ENCODE data around the gene BTN1A1.
A peak's percentile ranks its signal among the peaks of the same experiment; 100 is the strongest.

Gene BTN1A1

DNA sequence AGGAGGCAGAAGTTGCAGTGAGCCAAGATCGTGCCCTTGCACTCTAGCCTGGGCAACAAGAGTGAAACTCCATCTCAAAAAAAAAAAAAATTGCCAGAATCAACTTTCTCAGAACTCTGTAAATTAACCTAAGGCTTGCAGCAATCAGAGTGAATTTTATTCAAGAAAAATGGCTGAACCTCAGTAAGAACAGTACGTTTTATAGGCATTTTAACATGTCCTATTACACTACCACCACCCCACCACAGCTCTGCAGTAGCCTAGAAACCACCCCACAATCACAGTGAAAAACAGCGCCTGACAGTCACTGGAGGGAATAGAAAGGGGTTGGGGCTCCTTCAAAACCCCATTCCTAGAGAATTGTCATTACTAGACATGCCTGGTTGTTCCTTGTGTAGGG, 16.4 kb upstream of the BTN1A1 start:
- Histone ChIP-seq H3K4me3 (ENCODE audit: control insufficient read depth in 1 of 7, extremely low read depth in 1 of 7, insufficient read depth in 4 of 7, low read depth in 2 of 7, low read length in 6 of 7) (no peak overlapping the region), H3K27me3 (replicated peaks in 2 of 5; ENCODE audit: control insufficient read depth in 4 of 5, insufficient read depth in 5 of 5, low read length in 4 of 5) (no peaks in the 10 kb centered on the region), H3K27ac (ENCODE audit: insufficient read depth in 1 of 2, low read depth in 1 of 2, low read length in 2 of 2, poor library complexity in 1 of 2, severe bottlenecking in 2 of 2) (no peak overlapping the region), H3K36me3 (ENCODE audit: control insufficient read depth in 4 of 4, insufficient read depth in 4 of 4, low read length in 3 of 4) (no peaks in the 10 kb centered on the region), H3K9me3 (ENCODE audit: control extremely low read depth in 1 of 5, control insufficient read depth in 4 of 5, insufficient read depth in 2 of 5, low read depth in 1 of 5, low read length in 4 of 5) (peaks cover 2 to 10% (median 4%) of the 10 kb centered on the region in 5 experiments), H3K4me1 (ENCODE audit: control extremely low read depth in 1 of 4, control insufficient read depth in 4 of 4, insufficient read depth in 4 of 4, low read length in 3 of 4) (peaks cover 3 to 42% (median 37%) of the 10 kb centered on the region in 4 experiments)
- peak in 1 of 3 donors; percentile 26 for DNase-seq
- 100% methylated on average over 1 of the region's 3 CpGs for WGBS (ENCODE audit: insufficient coverage)
- POLR2A ChIA-PET: no interaction called here
- CTCF ChIA-PET: interaction anchor here (1.2 to 2.2 kb wide), 4 partner anchors 7 to 143 kb away, joined by 3 to 11 read pairs (median 3); partner anchors contain the start of gene BTN1A1

- 8% methylated on average over 2 of the region's 2 CpGs for WGBS (ENCODE audit: insufficient coverage)
- ChIA-PET POLR2A (no interaction called here), CTCF (interaction anchor here (1.2 to 2.2 kb wide), 5 partner anchors 8 to 144 kb away, joined by 3 to 11 read pairs (median 3); partner anchors contain the start of gene BTN1A1)
- Histone ChIP-seq H3K4me3 (ENCODE audit: control insufficient read depth in 1 of 7, extremely low read depth in 1 of 7, insufficient read depth in 4 of 7, low read depth in 2 of 7, low read length in 6 of 7) (no peak overlapping the region), H3K4me1 (ENCODE audit: control extremely low read depth in 1 of 4, control insufficient read depth in 4 of 4, insufficient read depth in 4 of 4, low read length in 3 of 4) (peaks cover 3 to 37% (median 33%) of the 10 kb centered on the region in 4 experiments), H3K27ac (ENCODE audit: insufficient read depth in 1 of 2, low read depth in 1 of 2, low read length in 2 of 2, poor library complexity in 1 of 2, severe bottlenecking in 2 of 2) (no peak overlapping the region), H3K9me3 (ENCODE audit: control extremely low read depth in 1 of 5, control insufficient read depth in 4 of 5, insufficient read depth in 2 of 5, low read depth in 1 of 5, low read length in 4 of 5) (peaks cover 2 to 10% (median 4%) of the 10 kb centered on the region in 5 experiments), H3K36me3 (ENCODE audit: control insufficient read depth in 4 of 4, insufficient read depth in 4 of 4, low read length in 3 of 4) (no peaks in the 10 kb centered on the region), H3K27me3 (replicated peaks in 2 of 5; ENCODE audit: control insufficient read depth in 4 of 5, insufficient read depth in 5 of 5, low read length in 4 of 5) (no peaks in the 10 kb centered on the region)
- DNase-seq: no peak
These were observed 15.9 kb upstream of the BTN1A1 start for GRCh38 chr6:26484161-26484560.

DNA sequence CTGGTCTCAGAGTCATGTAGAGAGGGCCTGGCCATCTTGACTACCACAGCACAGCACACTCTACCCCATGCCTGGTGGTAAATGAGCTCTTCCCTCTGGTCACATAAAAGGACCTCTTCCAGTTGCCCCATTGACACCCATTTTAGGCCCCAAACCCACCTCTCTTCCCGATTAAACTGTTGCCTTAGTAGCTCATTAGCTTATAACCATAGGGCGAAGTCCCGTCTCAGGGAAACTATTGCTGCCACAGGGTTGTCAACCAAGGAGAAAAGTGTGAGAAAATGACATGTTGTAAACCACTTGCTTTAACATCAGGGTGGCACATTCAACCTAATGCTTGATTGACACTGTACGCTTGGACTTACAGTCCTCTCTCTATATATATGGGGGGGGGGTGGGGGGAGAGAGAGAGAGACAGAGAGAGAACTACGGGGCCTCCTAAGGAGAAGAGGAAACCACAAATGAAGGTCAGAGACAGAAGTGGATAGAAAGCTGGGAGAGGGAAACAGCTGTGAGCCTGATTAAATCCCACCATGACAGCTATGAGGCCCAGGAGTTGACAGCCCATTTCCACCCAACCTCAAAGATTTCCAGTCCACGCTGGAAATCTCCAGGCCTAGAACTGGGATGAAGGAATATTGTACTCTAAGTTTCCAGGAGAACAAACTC, 14.9 kb upstream of the BTN1A1 start:
- no peak overlapping the region for H3K27ac ChIP-seq (ENCODE audit: insufficient read depth in 1 of 2, low read depth in 1 of 2, low read length in 2 of 2, poor library complexity in 1 of 2, severe bottlenecking in 2 of 2)
- H3K4me1 ChIP-seq (ENCODE audit: control extremely low read depth in 1 of 4, control insufficient read depth in 4 of 4, insufficient read depth in 4 of 4, low read length in 3 of 4): peaks cover 3 to 37% (median 30%) of the 10 kb centered on the region in 4 experiments
- peak; percentile 43 to 83 (median 74) for DNase-seq
- CTCF ChIA-PET: interaction anchor here (1.2 to 2.2 kb wide), 4 partner anchors 8 to 145 kb away, joined by 3 to 11 read pairs (median 4); partner anchors contain the start of gene BTN1A1
- H3K4me3 ChIP-seq (ENCODE audit: control insufficient read depth in 1 of 7, extremely low read depth in 1 of 7, insufficient read depth in 4 of 7, low read depth in 2 of 7, low read length in 6 of 7): no peak overlapping the region
- H3K9me3 ChIP-seq (ENCODE audit: control extremely low read depth in 1 of 5, control insufficient read depth in 4 of 5, insufficient read depth in 2 of 5, low read depth in 1 of 5, low read length in 4 of 5): peaks cover 2 to 10% (median 4%) of the 10 kb centered on the region in 5 experiments
- POLR2A ChIA-PET: interaction anchor here (0.7 to 1.4 kb wide), 2 partner anchors 11 to 1652 kb away, joined by 5 to 6 read pairs; no protein-coding TSS in a partner anchor
- H3K27me3 ChIP-seq (replicated peaks in 2 of 5; ENCODE audit: control insufficient read depth in 4 of 5, insufficient read depth in 5 of 5, low read length in 4 of 5): no peaks in the 10 kb centered on the region
- WGBS (ENCODE audit: insufficient coverage): 0% methylated on average over 1 of the region's 6 CpGs
- H3K36me3 ChIP-seq (ENCODE audit: control insufficient read depth in 4 of 4, insufficient read depth in 4 of 4, low read length in 3 of 4): no peaks in the 10 kb centered on the region

DNA sequence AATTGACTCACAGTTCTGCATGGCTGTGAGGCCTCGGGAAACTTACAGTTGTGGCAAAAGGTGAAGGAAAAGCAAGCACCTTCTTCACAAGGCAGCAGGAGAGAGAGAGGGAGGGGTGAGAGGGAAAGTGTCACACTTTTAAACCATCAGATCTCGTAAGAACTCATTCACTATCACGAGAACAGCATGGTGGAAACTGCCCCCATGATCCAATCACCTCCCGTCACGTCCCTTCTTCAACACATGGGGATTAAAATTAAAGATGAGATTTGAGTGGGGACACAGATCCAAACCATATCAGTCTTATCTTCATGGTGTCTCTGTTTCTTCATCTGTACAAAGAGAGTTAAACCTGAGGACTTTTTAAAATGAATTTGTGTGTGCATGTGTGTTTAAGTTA, 13.7 kb upstream of the BTN1A1 start:
- CTCF ChIA-PET: no interaction called here
- WGBS (ENCODE audit: insufficient coverage): 100% methylated on average over 1 of the region's 5 CpGs
- H3K27ac ChIP-seq (ENCODE audit: insufficient read depth in 1 of 2, low read depth in 1 of 2, low read length in 2 of 2, poor library complexity in 1 of 2, severe bottlenecking in 2 of 2): no peak overlapping the region
- H3K36me3 ChIP-seq (ENCODE audit: control insufficient read depth in 4 of 4, insufficient read depth in 4 of 4, low read length in 3 of 4): no peaks in the 10 kb centered on the region
- POLR2A ChIA-PET: no interaction called here
- H3K27me3 ChIP-seq (replicated peaks in 2 of 5; ENCODE audit: control insufficient read depth in 4 of 5, insufficient read depth in 5 of 5, low read length in 4 of 5): no peaks in the 10 kb centered on the region
- peaks cover 2 to 10% (median 4%) of the 10 kb centered on the region in 5 experiments for H3K9me3 ChIP-seq (ENCODE audit: control extremely low read depth in 1 of 5, control insufficient read depth in 4 of 5, insufficient read depth in 2 of 5, low read depth in 1 of 5, low read length in 4 of 5)
- H3K4me1 ChIP-seq (ENCODE audit: control extremely low read depth in 1 of 4, control insufficient read depth in 4 of 4, insufficient read depth in 4 of 4, low read length in 3 of 4): peaks cover 3 to 37% (median 30%) of the 10 kb centered on the region in 4 experiments
- H3K4me3 ChIP-seq (ENCODE audit: control insufficient read depth in 1 of 7, extremely low read depth in 1 of 7, insufficient read depth in 4 of 7, low read depth in 2 of 7, low read length in 6 of 7): no peak overlapping the region
- DNase-seq: no peak

GRCh38 chr6:26487466-26487865, 12.6 kb upstream of the BTN1A1 start:
- 100% methylated on average over 1 of the region's 1 CpG for WGBS (ENCODE audit: insufficient coverage)
- H3K27me3 ChIP-seq (replicated peaks in 2 of 5; ENCODE audit: control insufficient read depth in 4 of 5, insufficient read depth in 5 of 5, low read length in 4 of 5): no peaks in the 10 kb centered on the region
- peaks cover 3 to 37% (median 30%) of the 10 kb centered on the region in 4 experiments for H3K4me1 ChIP-seq (ENCODE audit: control extremely low read depth in 1 of 4, control insufficient read depth in 4 of 4, insufficient read depth in 4 of 4, low read length in 3 of 4)
- H3K4me3 ChIP-seq (ENCODE audit: control insufficient read depth in 1 of 7, extremely low read depth in 1 of 7, insufficient read depth in 4 of 7, low read depth in 2 of 7, low read length in 6 of 7): no peak overlapping the region
- no peak for DNase-seq
- ChIA-PET POLR2A (no interaction called here), CTCF (interaction anchor here (1.1 to 1.5 kb wide), 3 partner anchors 9 to 16 kb away, joined by 3 to 4 read pairs (median 3); no protein-coding TSS in a partner anchor)
- peaks cover 2 to 10% (median 3%) of the 10 kb centered on the region in 5 experiments for H3K9me3 ChIP-seq (ENCODE audit: control extremely low read depth in 1 of 5, control insufficient read depth in 4 of 5, insufficient read depth in 2 of 5, low read depth in 1 of 5, low read length in 4 of 5)
- H3K36me3 ChIP-seq (ENCODE audit: control insufficient read depth in 4 of 4, insufficient read depth in 4 of 4, low read length in 3 of 4): no peaks in the 10 kb centered on the region
- no peak overlapping the region for H3K27ac ChIP-seq (ENCODE audit: insufficient read depth in 1 of 2, low read depth in 1 of 2, low read length in 2 of 2, poor library complexity in 1 of 2, severe bottlenecking in 2 of 2)

- Histone ChIP-seq H3K36me3 (ENCODE audit: control insufficient read depth in 4 of 4, insufficient read depth in 4 of 4, low read length in 3 of 4) (no peaks in the 10 kb centered on the region), H3K4me1 (ENCODE audit: control extremely low read depth in 1 of 4, control insufficient read depth in 4 of 4, insufficient read depth in 4 of 4, low read length in 3 of 4) (peaks cover 0 to 17% (median 11%) of the 10 kb centered on the region in 4 experiments), H3K4me3 (ENCODE audit: control insufficient read depth in 1 of 7, extremely low read depth in 1 of 7, insufficient read depth in 4 of 7, low read depth in 2 of 7, low read length in 6 of 7) (no peak overlapping the region), H3K27ac (ENCODE audit: insufficient read depth in 1 of 2, low read depth in 1 of 2, low read length in 2 of 2, poor library complexity in 1 of 2, severe bottlenecking in 2 of 2) (no peak overlapping the region), H3K27me3 (replicated peaks in 2 of 5; ENCODE audit: control insufficient read depth in 4 of 5, insufficient read depth in 5 of 5, low read length in 4 of 5) (no peaks in the 10 kb centered on the region), H3K9me3 (ENCODE audit: control extremely low read depth in 1 of 5, control insufficient read depth in 4 of 5, insufficient read depth in 2 of 5, low read depth in 1 of 5, low read length in 4 of 5) (peaks cover 2 to 10% (median 3%) of the 10 kb centered on the region in 5 experiments)
- POLR2A ChIA-PET: interaction anchor here (0.6 kb wide), 1 partner anchor 134 kb away, joined by 4 read pairs; no protein-coding TSS in a partner anchor
- CTCF ChIA-PET: interaction anchor here (0.9 to 2.9 kb wide), 8 partner anchors 8 to 149 kb away, joined by 3 to 10 read pairs (median 4); no protein-coding TSS in a partner anchor
- DNase-seq: no peak
- WGBS (ENCODE audit: insufficient coverage): 100% methylated on average over 5 of the region's 8 CpGs
These were observed 9.8 kb upstream of the BTN1A1 start for GRCh38 chr6:26489996-26490964.
